KOPT-K1 (cell line): ENCODE data around the gene GJA5.
"Not testable (repeated sequence)": the region's sequence is repeated elsewhere in the genome, so short reads cannot be mapped to it uniquely, and the experiment has no call there.

Experiments
- H3K27ac ChIP-seq: fragments of 200-600 bp; sonication (generic); 2 replicates; pipeline ENCODE4 v1.5.1; 2016; ENCODE audit warnings: antibody characterized with exemption, mild to moderate bottlenecking, low read depth, low read length; ENCODE audit not compliant: poor library complexity, severe bottlenecking
- H3K36me3 ChIP-seq: fragments of 200-600 bp; sonication (generic); 2 replicates; pipeline ENCODE4 v1.5.1; 2017; ENCODE audit warnings: antibody characterized with exemption, mild to moderate bottlenecking, low read length, moderate library complexity; ENCODE audit not compliant: insufficient read depth
- H3K9me3 ChIP-seq: fragments of 200-600 bp; sonication (generic); 2 replicates; pipeline ENCODE4 v1.5.1; 2017; ENCODE audit warnings: antibody characterized with exemption, low read length, mild to moderate bottlenecking; ENCODE audit not compliant: insufficient read depth, poor library complexity, severe bottlenecking

Gene GJA5

DNA sequence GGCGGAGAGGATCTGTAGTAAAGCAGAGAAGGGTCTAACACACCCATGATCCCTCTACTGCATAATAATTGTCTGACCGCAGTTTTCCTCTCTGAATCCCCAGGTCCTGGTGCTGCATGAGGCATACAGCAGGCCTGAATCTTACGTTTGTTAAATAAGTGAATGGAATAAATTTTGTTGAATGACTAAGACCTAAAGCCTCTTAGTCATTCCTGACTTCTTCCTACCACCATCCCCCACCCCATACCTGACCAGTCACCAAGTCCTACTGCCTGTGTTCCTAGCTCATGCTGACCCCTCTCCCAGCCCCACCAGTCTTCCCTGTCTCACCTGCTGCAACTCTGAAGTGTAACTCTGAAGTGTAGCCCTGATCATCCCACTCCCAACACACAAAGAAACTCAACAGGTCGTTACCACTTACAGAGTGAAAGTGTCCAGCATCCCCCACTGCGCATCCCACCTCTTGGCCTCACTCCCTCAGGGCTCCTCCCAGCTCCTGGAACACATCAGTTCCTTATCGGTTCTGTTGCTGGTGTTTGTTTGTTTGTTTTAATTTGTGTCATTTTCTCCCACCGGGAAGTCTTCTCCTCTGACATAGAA, 9.7 kb downstream of the GJA5 start:
- no peak overlapping the region for H3K27ac ChIP-seq
- no peaks in the 10 kb centered on the region for H3K36me3 ChIP-seq
- no peaks in the 10 kb centered on the region for H3K9me3 ChIP-seq

DNA sequence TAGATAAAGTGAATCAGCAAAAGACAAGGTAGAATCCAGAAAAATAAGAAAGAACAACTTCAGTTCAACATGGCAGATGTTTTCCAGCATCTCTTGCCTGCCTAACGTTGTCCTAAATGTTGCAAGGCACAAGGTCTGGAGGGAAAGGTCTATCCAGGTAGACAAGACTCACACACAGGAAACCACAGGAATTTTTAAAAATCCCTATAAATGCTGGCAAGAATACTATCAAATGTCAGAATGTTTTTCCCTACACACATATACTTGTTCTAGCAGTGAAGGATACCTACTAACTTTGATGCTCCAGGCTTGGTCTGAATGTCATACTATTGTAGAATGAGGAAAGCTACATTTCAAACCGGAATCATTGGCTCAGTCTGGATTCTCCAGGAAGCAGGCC, 10.6 kb downstream of the GJA5 start:
- no peak overlapping the region for H3K27ac ChIP-seq
- H3K9me3 ChIP-seq, result no peaks in the 10 kb centered on the region
- no peaks in the 10 kb centered on the region for H3K36me3 ChIP-seq

DNA sequence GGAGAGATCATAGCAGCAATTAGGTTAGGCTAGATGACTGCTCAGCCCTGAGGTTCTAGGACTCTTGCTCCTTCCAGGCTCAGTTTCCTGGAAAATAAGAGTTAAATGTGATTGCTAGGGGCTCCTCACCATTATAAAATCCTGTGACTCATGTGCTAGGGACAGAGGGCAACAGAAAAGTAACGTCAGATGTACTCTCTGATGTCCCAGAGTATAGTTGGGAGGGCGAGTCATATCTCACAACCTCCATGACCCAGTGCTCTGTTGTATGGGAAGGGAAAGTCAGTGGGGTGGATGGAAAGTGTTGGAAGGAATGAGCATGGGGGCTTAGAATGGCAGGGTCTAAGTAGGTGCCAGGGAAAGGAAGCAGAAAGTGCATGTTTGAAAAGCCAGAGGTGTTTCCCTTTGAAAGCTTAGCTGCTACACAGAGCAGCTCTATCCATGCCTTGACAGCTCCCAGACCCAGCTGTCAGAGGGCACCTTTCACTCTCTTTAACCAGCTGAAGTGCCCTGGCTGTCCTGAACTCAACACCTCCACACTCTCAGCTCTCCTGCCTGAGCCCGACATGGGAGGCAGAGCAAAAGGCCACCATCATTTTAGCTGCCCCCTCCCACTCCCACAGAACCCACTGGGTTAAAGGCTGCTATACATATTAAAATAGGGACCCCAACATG, 11.6 kb downstream of the GJA5 start:
- Histone ChIP-seq H3K27ac (no peak overlapping the region), H3K36me3 (no peaks in the 10 kb centered on the region), H3K9me3 (no peaks in the 10 kb centered on the region)

DNA sequence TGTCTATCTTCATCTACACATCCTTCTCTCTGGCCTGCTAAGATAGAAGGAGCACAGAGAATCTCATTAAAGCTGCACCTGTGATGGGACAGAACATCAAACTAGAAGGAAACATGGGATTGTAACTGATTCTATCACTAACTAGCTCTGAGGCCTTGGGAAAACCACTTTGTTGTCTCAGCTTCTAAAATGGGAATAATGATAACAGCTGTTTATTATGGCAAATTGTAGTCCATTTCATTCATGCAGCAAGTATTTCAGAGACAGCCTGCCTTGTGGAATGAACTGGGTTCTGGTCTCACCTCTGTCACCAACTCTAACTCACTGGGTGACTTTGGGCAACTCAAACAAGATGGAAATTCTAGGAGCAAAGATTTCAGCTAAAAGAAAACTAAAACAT, 12.4 kb downstream of the GJA5 start:
- Histone ChIP-seq H3K9me3 (no peaks in the 10 kb centered on the region), H3K27ac (no peak overlapping the region), H3K36me3 (no peaks in the 10 kb centered on the region)

DNA sequence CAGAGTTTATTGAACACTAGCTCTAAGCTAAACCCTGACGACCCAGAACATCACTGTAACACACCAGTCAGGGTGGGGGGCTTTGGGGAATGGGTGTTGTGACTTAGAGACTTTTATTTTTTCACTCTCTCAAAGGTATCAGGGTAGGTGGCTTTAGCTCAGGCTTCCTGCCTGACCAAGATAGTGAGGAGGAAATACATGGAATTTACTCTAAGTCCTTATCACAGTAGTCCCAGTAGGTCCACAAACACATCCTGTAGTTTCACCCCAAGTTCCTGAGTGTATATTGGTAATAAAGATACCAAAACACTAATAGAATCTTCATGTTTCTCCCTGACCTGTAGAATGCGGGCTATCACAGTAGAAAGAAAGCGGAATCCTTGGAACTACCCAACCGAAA, 15.1 kb downstream of the GJA5 start:
- H3K36me3 ChIP-seq, result no peaks in the 10 kb centered on the region
- H3K27ac ChIP-seq, result no peak overlapping the region
- no peaks in the 10 kb centered on the region for H3K9me3 ChIP-seq

DNA sequence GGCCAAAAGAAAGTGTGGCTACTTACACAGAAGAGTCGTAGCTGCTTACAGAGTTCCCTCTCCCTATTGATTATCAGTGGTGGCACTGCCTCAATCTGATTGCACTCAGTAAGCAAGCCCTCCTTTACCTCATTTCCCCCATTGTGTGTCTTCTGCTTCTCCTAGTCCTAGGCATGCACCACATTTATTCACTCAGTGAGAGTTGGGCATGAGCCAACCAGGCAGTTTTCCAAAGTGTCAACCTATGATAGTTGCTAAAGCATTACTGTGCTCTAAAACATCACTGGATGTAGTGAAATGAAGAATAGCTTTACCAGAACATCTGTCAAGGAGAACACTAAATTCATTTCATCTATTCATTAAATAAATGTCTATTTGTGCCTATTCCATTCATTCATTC, 19.3 kb downstream of the GJA5 start:
- H3K36me3 ChIP-seq, result no peaks in the 10 kb centered on the region

DNA sequence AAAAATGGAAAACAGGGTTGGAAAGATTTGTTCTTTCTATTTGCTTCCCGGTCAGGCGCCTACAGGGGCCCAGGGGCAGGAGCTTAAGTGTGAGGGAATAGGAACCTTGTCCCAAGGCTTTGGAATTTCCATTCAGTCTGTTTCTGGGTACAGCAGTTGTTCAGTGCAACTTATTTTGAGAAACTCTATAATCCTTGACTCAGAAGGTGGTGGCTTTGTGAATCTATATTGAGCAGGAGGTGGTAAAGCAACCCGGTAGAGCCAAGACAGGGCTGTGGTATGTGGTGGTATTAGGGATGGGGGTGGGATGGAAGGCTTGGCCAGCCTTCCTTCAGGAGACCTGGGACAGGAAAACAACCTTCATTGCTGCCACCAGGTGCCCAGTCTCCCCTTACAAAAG, 20.0 kb downstream of the GJA5 start:
- Histone ChIP-seq H3K27ac (no peak overlapping the region), H3K9me3 (no peaks in the 10 kb centered on the region), H3K36me3 (no peaks in the 10 kb centered on the region)

More for the DNA sequence above, 19.3 kb downstream of the GJA5 start:
- Histone ChIP-seq H3K9me3 (no peaks in the 10 kb centered on the region), H3K27ac (no peak overlapping the region)

DNA sequence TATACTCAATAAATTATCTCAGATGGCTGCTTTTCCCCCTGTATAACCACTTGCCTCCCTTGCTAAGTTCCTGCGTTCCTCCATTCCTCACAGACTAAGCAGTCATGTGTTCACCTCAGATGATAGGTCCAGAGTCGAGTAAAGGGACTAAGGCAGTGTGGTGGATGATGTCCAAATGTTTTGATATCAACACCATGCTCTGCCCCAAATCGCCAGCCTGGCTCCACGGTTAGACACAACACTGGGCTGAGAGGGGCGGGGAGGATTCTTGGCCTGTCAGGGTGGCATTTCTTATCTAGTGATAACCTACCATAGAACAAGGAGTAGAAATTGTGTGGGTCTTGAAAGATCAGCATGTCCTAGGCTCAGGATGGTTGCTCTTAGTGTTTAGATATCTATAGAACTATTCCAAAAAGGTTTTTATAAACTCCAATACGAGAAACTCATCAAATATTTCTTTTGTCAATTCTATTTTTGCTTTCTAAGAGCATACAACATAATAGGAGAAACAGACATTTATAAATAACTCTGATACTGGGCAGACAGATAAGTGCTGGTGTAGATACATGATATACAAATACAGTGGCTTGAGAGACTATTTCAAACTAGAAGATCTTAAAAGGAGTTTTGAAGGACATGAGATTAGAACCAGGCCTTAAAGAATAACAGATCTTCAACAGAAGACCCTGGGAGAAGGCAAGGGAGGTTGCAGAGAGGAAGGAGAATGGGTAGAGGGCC, 21.5 kb downstream of the GJA5 start:
- H3K9me3 ChIP-seq, result no peaks in the 10 kb centered on the region
- H3K36me3 ChIP-seq, result no peaks in the 10 kb centered on the region
- H3K27ac ChIP-seq, result no peak overlapping the region

DNA sequence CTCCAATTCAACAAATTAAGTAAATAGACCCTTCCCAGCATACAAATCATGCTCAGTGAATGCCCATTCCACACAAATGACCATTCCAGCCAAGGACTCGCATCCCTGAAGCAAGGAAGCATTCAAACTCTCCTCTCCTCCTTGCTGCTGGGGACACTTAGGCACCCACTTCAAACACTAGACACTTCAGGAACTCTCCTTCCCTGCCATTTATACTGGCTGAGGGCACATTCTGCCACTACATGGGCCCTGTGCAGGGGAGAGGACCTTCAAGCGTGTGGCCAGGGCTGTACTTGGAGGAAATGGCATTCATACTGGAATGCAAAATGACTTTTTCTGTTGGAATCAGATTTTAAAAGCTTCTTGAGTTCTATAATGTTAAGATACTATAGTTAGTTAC, 22.3 kb downstream of the GJA5 start:
- Histone ChIP-seq H3K9me3 (no peaks in the 10 kb centered on the region), H3K27ac (no peak overlapping the region), H3K36me3 (no peaks in the 10 kb centered on the region)

DNA sequence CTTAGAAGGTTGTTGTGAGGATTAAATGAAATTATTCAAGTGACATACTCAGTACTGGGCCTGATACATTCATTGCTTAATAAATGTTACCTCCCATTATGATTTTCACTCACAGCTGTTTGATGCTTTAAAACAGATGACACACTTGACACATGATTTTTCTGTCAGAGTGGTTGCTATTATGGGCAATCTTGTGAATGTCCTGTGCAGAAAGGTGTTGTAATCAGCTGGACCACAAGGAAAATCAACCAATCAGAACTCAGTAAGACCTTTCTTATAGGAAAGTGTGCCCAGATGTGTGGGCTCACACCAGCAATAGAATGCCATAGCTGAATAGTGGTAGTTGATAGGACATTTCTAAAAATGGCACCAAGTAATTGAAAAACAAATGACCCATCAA, 23.5 kb downstream of the GJA5 start:
- Histone ChIP-seq H3K9me3 (no peaks in the 10 kb centered on the region), H3K27ac (no peak overlapping the region), H3K36me3 (no peaks in the 10 kb centered on the region)

DNA sequence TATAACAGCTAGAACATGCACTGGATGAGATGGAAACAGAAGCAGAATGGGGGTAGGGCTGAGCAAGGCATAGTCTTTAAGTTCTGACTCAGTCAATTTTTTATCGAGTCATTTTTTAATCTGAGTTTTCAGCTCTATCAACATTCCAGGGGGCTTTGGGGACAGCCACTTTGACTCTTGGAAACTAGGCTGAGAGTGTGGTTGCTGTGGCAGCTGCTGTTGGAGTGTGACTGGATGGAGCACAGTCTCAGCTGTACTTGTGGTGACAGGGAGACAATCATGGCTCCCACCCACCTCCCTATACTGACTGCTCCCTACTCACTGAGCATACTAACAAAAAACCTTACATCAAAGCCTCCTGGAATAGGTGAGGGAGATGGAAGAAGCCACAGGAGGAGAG, 25.0 kb downstream of the GJA5 start:
- Histone ChIP-seq H3K36me3 (no peaks in the 10 kb centered on the region), H3K9me3 (no peaks in the 10 kb centered on the region), H3K27ac (no peak overlapping the region)

DNA sequence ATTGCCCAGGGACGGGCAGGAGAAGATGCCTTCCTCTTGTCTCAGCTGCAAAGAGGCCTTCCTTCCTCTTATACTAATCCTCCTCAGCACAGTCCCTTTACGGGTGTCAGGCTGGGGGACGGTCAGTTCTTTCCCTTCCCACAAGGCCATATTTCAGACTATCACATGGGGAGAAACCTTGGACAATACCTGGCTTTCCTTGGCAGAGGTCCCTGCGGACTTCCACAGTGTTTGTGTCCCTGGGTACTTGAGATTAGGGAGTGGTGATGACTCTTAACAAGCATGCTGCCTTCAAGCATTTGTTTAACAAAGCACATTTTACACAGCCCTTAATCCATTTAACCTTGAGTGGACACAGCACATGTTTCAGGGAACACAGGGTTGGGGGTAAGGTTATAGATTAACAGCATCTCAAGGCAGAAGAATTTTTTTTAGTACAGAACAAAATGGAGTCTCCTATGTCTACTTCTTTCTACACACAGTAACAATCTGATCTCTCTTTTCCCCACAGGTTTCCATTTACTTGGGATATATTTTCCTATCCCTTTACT, 26.0 kb downstream of the GJA5 start:
- not testable (repeated sequence) for H3K9me3 ChIP-seq, H3K36me3 ChIP-seq, H3K27ac ChIP-seq

DNA sequence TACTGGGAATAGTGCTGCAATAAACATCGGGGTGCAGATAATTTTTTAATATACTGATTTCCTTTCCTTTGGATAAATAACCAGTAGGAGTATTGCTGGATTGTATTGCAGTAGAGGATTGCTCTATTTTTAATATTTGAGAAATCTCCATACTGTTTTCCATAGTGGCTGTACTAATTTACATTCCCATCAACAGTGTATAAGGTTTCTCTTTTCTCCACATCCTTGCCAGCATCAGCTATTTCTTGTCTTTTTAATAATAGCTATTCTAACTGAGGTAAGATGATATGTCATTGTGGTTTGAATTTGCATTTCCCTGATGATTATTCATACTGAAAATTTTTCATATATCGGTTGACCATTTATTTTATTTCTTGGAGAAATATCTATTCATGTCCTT, 31.1 kb downstream of the GJA5 start:
- Histone ChIP-seq H3K9me3 (no peaks in the 10 kb centered on the region), H3K27ac (no peak overlapping the region), H3K36me3 (no peaks in the 10 kb centered on the region)

DNA sequence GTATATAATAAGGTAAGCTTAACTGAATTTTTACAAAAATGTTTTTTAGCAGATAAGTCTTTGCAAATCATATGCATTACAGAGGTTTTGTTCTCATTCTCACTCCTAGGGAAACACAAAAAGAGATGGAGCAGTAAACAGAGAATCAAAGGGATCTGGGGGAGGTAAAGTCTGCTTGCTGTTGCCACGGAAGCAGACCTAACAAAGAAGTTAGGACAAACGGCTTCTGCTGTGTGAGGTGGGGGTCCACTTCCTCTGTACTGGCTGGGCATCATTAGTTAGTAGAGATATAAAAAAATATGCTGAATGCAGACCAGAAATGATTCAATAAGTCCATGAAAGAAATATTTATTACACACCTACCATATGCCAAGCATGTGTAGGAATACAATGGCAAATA, 34.2 kb downstream of the GJA5 start:
- Histone ChIP-seq H3K9me3 (no peaks in the 10 kb centered on the region), H3K36me3 (no peaks in the 10 kb centered on the region), H3K27ac (no peak overlapping the region)

DNA sequence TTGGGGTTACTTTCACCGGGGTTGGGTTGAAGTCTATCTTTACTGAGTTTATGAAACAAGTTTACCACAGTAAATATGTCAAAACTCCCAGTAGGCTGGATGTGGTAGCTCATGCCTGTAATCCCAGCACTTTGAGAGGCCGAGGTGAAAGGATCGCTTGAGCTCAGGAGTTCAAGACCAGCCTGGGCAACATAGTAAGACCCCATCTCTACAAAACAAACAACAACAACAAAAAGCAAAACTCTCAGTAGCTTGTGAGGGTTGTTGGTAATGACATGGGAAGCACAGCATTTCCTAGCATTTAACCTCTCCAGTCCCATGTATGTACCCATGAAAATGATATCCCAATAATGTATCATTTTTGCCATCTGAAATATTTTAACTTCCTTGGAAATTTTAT, 34.7 kb downstream of the GJA5 start:
- Histone ChIP-seq H3K9me3 (no peaks in the 10 kb centered on the region), H3K36me3 (no peaks in the 10 kb centered on the region), H3K27ac (no peak overlapping the region)
